Ishikawa (cell line): Measurements from ENCODE around the gene RFESD.

ENCODE experiments used
- CEBPB ChIP-seq: IDR thresholded peaks from 2 replicates; pipeline ENCODE4 v1.6.1; 2012
- CREB1 ChIP-seq: IDR thresholded peaks from 2 replicates; pipeline ENCODE4 v1.6.1; 2012; ENCODE audit warnings: low read depth
- EGR1 ChIP-seq: IDR thresholded peaks from 2 replicates; pipeline ENCODE4 v1.6.1; 2012
- EP300 ChIP-seq: IDR thresholded peaks from 2 replicates; pipeline ENCODE4 v1.6.1; 2012; ENCODE audit warnings: borderline replicate concordance
- FOXM1 ChIP-seq: IDR thresholded peaks from 2 replicates; pipeline ENCODE4 v1.6.1; 2012; ENCODE audit warnings: low read depth, borderline replicate concordance
- MAX ChIP-seq: IDR thresholded peaks from 2 replicates; pipeline ENCODE4 v1.6.1; 2012
- RAD21 ChIP-seq: IDR thresholded peaks from 2 replicates; pipeline ENCODE4 v1.6.1; 2012; ENCODE audit warnings: low read depth
- REST ChIP-seq: IDR thresholded peaks from 2 replicates; pipeline ENCODE4 v1.6.1; 2012; ENCODE audit warnings: low read depth, mild to moderate bottlenecking
- TAF1 ChIP-seq: IDR thresholded peaks from 2 replicates; pipeline ENCODE4 v1.6.1; 2012; ENCODE audit warnings: low read depth, mild to moderate bottlenecking
- TCF12 ChIP-seq: IDR thresholded peaks from 2 replicates; pipeline ENCODE4 v1.6.1; 2012; ENCODE audit warnings: low read depth
- TEAD4 ChIP-seq: IDR thresholded peaks from 2 replicates; pipeline ENCODE4 v1.6.1; 2012
- USF1 ChIP-seq: IDR thresholded peaks from 2 replicates; pipeline ENCODE4 v1.6.1; 2012
- YY1 ChIP-seq: IDR thresholded peaks from 2 replicates; pipeline ENCODE4 v1.6.1; 2012; ENCODE audit warnings: low read depth
- ZBTB7A ChIP-seq: IDR thresholded peaks from 2 replicates; pipeline ENCODE4 v1.6.1; 2012; ENCODE audit warnings: low read depth

GRCh38 chr5:95613514-95613913 is 33.1 kb upstream of the RFESD start:
- TF ChIP-seq YY1 = no peak
- TF ChIP-seq REST = no peak
- no peak for TF ChIP-seq MAX
- no peak for TF ChIP-seq TAF1
- TF ChIP-seq EP300 = no peak
- no peak for TF ChIP-seq TEAD4
- no peak for TF ChIP-seq USF1
- no peak for TF ChIP-seq CREB1
- no peak for TF ChIP-seq FOXM1
- no peak for TF ChIP-seq RAD21
- no peak for TF ChIP-seq TCF12
- TF ChIP-seq ZBTB7A = no peak
- no peak for TF ChIP-seq CEBPB
- no peak for TF ChIP-seq EGR1
